HepG2 (cell line): ENCODE data around the gene WSCD2. TPM values are rescaled to one million over a fixed set of nuclear protein-coding genes. Genes with fewer than 3 reads are reported as not detected.

ENCODE experiments used
- ATAC-seq: fragments of 200-7000 bp; cut with Tn5 transposase; 3 replicates; pipeline ENCODE4 v1.9.1; 2020; ENCODE audit warnings: mild to moderate bottlenecking, moderate library complexity
- BruUV-seq: library from RNA; stranded (reverse); fragments of 400-500 nt; replicated peaks from 2 replicates; lab custom pipeline; 2021; lab: Mats Ljungman, UMichigan
- CTCF ChIA-PET: fragments of 300-600 bp; formaldehyde crosslinking; extraction: SDS; loops from one replicate; lab custom pipeline; 2021; ENCODE audit warnings: low total read pairs, inconsistent platforms, low intra/inter-chr PET ratio; lab: Yijun Ruan, JAX
- POLR2A ChIA-PET: fragments of 350-600 bp; sonication (Branson Sonifier 250); formaldehyde crosslinking; loops from one replicate; lab custom pipeline; 2020; ENCODE audit warnings: antibody characterized with exemption, inconsistent platforms; lab: Yijun Ruan, JAX
- DNase-seq: peaks from one replicate; pipeline ENCODE4 v3.0.0-alpha.2; 2015; ENCODE audit warnings: low spot score
- FAIRE-seq: peaks from 3 replicates; lab custom pipeline; 2011; peaks lifted over from hg19 to GRCh38; lab: Jason Lieb, UNC
- H2AFZ ChIP-seq: one replicate; pipeline ENCODE4 v1.6.1; 2011; ENCODE audit warnings: low read length, inconsistent platforms
- H3K27ac ChIP-seq: fragments of 300-600 bp; 3 replicates; pipeline ENCODE4 v1.8.0; 2011; ENCODE audit warnings: mixed run types, mild to moderate bottlenecking, mixed read lengths, low read length, inconsistent platforms; ENCODE audit not compliant: insufficient read depth; ENCODE audit errors: extremely low read length
- H3K27me3 ChIP-seq, 2 experiments: fragments of 200-600 bp in 1 of 2; 2 replicates in 1 of 2; 3 replicates in 1 of 2; pipeline versions ENCODE4 v1.6.0 to v1.8.0; 2011; ENCODE audit warnings: low read length in 2 of 2, mild to moderate bottlenecking in 2 of 2, moderate library complexity in 2 of 2, inconsistent platforms in 1 of 2; ENCODE audit not compliant: insufficient read depth in 2 of 2, control insufficient read depth in 1 of 2
- H3K36me3 ChIP-seq, 2 experiments: fragments of 200-600 bp in 1 of 2; replicated peaks in 1 of 2; 2 replicates in 1 of 2; 3 replicates in 1 of 2; pipeline versions ENCODE4 v1.5.1 to v1.8.0; 2011; ENCODE audit warnings: low read length in 2 of 2, inconsistent platforms in 1 of 2; ENCODE audit not compliant: insufficient read depth in 2 of 2, control insufficient read depth in 1 of 2
- H3K4me1 ChIP-seq: 2 replicates; pipeline ENCODE4 v1.5.1; 2012; ENCODE audit warnings: low read length, inconsistent platforms; ENCODE audit not compliant: insufficient read depth
- H3K4me2 ChIP-seq: 2 replicates; pipeline ENCODE4 v1.6.0; 2011; ENCODE audit warnings: low read depth, low read length, inconsistent platforms
- H3K4me3 ChIP-seq, 3 experiments: fragments of 200-600 bp in 1 of 3; sonication (generic), shearing (Covaris generic) in 1 of 3; replicated peaks in 1 of 3; 2 replicates each; pipeline ENCODE4 v1.5.1; 2011 to 2016; ENCODE audit warnings: low read length in 3 of 3, inconsistent platforms in 2 of 3, low read depth in 2 of 3, mild to moderate bottlenecking in 2 of 3, control low read depth in 1 of 3, mixed read lengths in 1 of 3; ENCODE audit not compliant: insufficient read depth in 1 of 3
- H3K79me2 ChIP-seq: one replicate; pipeline ENCODE4 v1.6.1; 2011; ENCODE audit warnings: low read length, inconsistent platforms; ENCODE audit not compliant: insufficient read depth
- H3K9ac ChIP-seq: 2 replicates; pipeline ENCODE4 v1.6.0; 2011; ENCODE audit warnings: mild to moderate bottlenecking, low read depth, low read length, inconsistent platforms; ENCODE audit not compliant: insufficient read depth
- H3K9me3 ChIP-seq: 2 replicates; pipeline ENCODE4 v1.5.1; 2012; ENCODE audit warnings: mild to moderate bottlenecking, low read length
- H4K20me1 ChIP-seq: 2 replicates; pipeline ENCODE4 v1.6.0; 2011; ENCODE audit warnings: inconsistent platforms, mild to moderate bottlenecking, low read length, moderate library complexity; ENCODE audit not compliant: insufficient read depth
- BATF2 ChIP-seq: sonication (generic); formaldehyde crosslinking; IDR thresholded peaks from 2 replicates; pipeline ENCODE4 v1.8.0; 2022; ENCODE audit warnings: mild to moderate bottlenecking, missing genetic modification reagents, moderate library complexity
- BRF2 ChIP-seq: sonication (generic); formaldehyde crosslinking; IDR thresholded peaks from 2 replicates; pipeline ENCODE4 v1.8.1; 2022; ENCODE audit warnings: mild to moderate bottlenecking, missing genetic modification reagents
- DDIT3 ChIP-seq: sonication (generic); formaldehyde crosslinking; IDR thresholded peaks from 2 replicates; pipeline ENCODE4 v1.4.0; 2020; ENCODE audit warnings: mild to moderate bottlenecking, missing genetic modification reagents
- E2F2 ChIP-seq: sonication (generic); formaldehyde crosslinking; IDR thresholded peaks from 2 replicates; pipeline ENCODE4 v1.4.0; 2020; ENCODE audit warnings: missing genetic modification reagents, borderline replicate concordance
- FOXK1 ChIP-seq: sonication (generic); formaldehyde crosslinking; IDR thresholded peaks from 2 replicates; pipeline ENCODE4 v1.4.0; 2020; ENCODE audit warnings: low read depth, missing genetic modification reagents, borderline replicate concordance
- HNRNPH1 ChIP-seq: fragments of 200-400 bp; formaldehyde crosslinking; optimal IDR thresholded peaks from 2 replicates; pipeline ENCODE3; 2017; ENCODE audit warnings: mild to moderate bottlenecking, low read depth, low read length
- JUNB ChIP-seq: sonication (generic); formaldehyde crosslinking; IDR thresholded peaks from 2 replicates; pipeline ENCODE4 v1.8.0; 2022; ENCODE audit warnings: missing genetic modification reagents, mild to moderate bottlenecking, borderline replicate concordance
- MIXL1 ChIP-seq: IDR thresholded peaks from 2 replicates; pipeline ENCODE4 v1.6.1; 2016
- NKX3-1 ChIP-seq: sonication (generic); formaldehyde crosslinking; IDR thresholded peaks from 2 replicates; pipeline ENCODE4 v1.5.0; 2020; ENCODE audit warnings: missing genetic modification reagents
- SMYD3 ChIP-seq: sonication (generic); formaldehyde crosslinking; IDR thresholded peaks from 2 replicates; pipeline ENCODE4 v1.8.1; 2023; ENCODE audit warnings: mild to moderate bottlenecking, missing genetic modification reagents
- ZBTB1 ChIP-seq: sonication (generic); formaldehyde crosslinking; IDR thresholded peaks from 2 replicates; pipeline ENCODE4 v1.4.0; 2020; ENCODE audit warnings: missing genetic modification reagents, borderline replicate concordance
- ZBTB10 ChIP-seq: sonication (generic); formaldehyde crosslinking; IDR thresholded peaks from 2 replicates; pipeline ENCODE4 v1.4.0; 2020; ENCODE audit warnings: missing genetic modification reagents, borderline replicate concordance
- ZBTB21 ChIP-seq: sonication (generic); formaldehyde crosslinking; IDR thresholded peaks from 2 replicates; pipeline ENCODE4 v1.4.0; 2020; ENCODE audit warnings: missing genetic modification reagents
- ZC3H4 ChIP-seq: sonication (generic); formaldehyde crosslinking; IDR thresholded peaks from 2 replicates; pipeline ENCODE4 v1.4.0; 2020; ENCODE audit warnings: missing genetic modification reagents, borderline replicate concordance
- ZNF136 ChIP-seq: sonication (generic); formaldehyde crosslinking; IDR thresholded peaks from 2 replicates; pipeline ENCODE4 v1.8.1; 2022; ENCODE audit warnings: low read depth, mild to moderate bottlenecking, moderate library complexity, missing genetic modification reagents
- ZNF501 ChIP-seq: sonication (generic); formaldehyde crosslinking; IDR thresholded peaks from 2 replicates; pipeline ENCODE4 v1.5.1; 2020; ENCODE audit warnings: mild to moderate bottlenecking, moderate library complexity, missing genetic modification reagents
- WGBS: methylation state at CpG from one replicate; pipeline ENCODE4 v1.1.6; 2017; ENCODE audit warnings: low lambda C conversion rate; 5-methylcytosine and 5-hydroxymethylcytosine counted together
- in situ Hi-C: cut with HindIII; loops from 2 replicates; pipeline ENCODE4 v1.10.0; 2017; ENCODE audit warnings: low pct_unique_long_range_greater_than_20kb; ENCODE audit not compliant: extremely low pct_ligation_motif_present
- intact Hi-C: fragments of 100-400 bp; cut with micrococcal nuclease; formaldehyde crosslinking; loops from one replicate; pipeline ENCODE4 v1.10.0; 2022; ENCODE audit not compliant: unreplicated experiment
- polyA plus RNA-seq, 8 experiments: library from polyadenylated mRNA; depleted of rRNA in 3 of 8; stranded (reverse) in 7 of 8; unstranded in 1 of 8; fragments of >200 nt; fragmentation: Illumina TruSeq in 4 of 8; extraction: Trizol in 4 of 8; gene quantifications; 2 replicates each; pipeline versions ENCODE4 v1.2.1 to v1.2.3, GENCODE V29; 2011 to 2016; ENCODE audit warnings: low read depth in 4 of 8, missing spikeins in 1 of 8, mixed read lengths in 1 of 8; ENCODE audit not compliant: insufficient read depth in 1 of 8
- total RNA-seq, 5 experiments: library from RNA; depleted of rRNA; stranded (reverse); fragments of >200 nt; fragmentation: Illumina TruSeq; extraction: Trizol; gene quantifications; 2 replicates each; pipeline ENCODE4 v1.2.3, GENCODE V29; 2016; ENCODE audit warnings: low read depth in 1 of 5

Gene WSCD2
- total and polyA plus RNA-seq, 2 of the 13 experiments (the other 11 are each of a cell fraction or from before 2014, with no cell fraction given), result not detected

GRCh38 chr12:108207791-108208730 lies 79.0 kb downstream of the WSCD2 start:
- intact Hi-C loops (no loop called here), in situ Hi-C loops (no loop called here)
- Histone ChIP-seq H3K36me3 (no peaks in the 10 kb centered on the region), H3K4me1 (no peaks in the 10 kb centered on the region), H3K4me3 (no peak overlapping the region), H3K9me3 (peaks cover 10% of the 10 kb centered on the region), H3K27ac (no peak overlapping the region), H2AFZ (no peak overlapping the region), H3K79me2 (no peaks in the 10 kb centered on the region), H3K4me2 (no peak overlapping the region), H3K9ac (no peak overlapping the region), H3K27me3 (peaks cover 0 to 4% of the 10 kb centered on the region in 2 experiments; a peak in 1 of 5 replicates), H4K20me1 (no peaks in the 10 kb centered on the region)
- no TSS peak for BruUV-seq
- CTCF ChIA-PET, result no interaction called here
- TF ChIP-seq ZNF501 (CRISPR knock-in tag) (no peak), ZBTB1 (no peak), DDIT3 (no peak), BATF2 (CRISPR knock-in tag) (no peak), ZBTB10 (no peak), JUNB (CRISPR knock-in tag) (no peak), FOXK1 (CRISPR knock-in tag) (no peak), E2F2 (CRISPR knock-in tag) (no peak), HNRNPH1 (no peak), MIXL1 (CRISPR knock-in tag) (no peak), ZNF136 (CRISPR knock-in tag) (no peak), NKX3-1 (no peak), ZC3H4 (CRISPR knock-in tag) (no peak), SMYD3 (CRISPR knock-in tag) (no peak), ZBTB21 (no peak), BRF2 (CRISPR knock-in tag) (no peak)
- POLR2A ChIA-PET, result no interaction called here
- no peak for DNase-seq
- no peak for FAIRE-seq
- ATAC-seq, result no peak
- WGBS, result 18% methylated on average over 3 of the region's 3 CpGs
